Epithelial cell of proximal tubule (primary cell): ENCODE measurements around the gene GTF2H4. TPM values are rescaled to one million over a fixed set of nuclear protein-coding genes. Genes with fewer than 3 reads are reported as not detected.
"Not testable (repeated sequence)": the region's sequence is repeated elsewhere in the genome, so short reads cannot be mapped to it uniquely, and the experiment has no call there.

Experiments used
- DNase-seq: peaks from one replicate; pipeline ENCODE4 v3.0.0-alpha.2; 2011; ENCODE audit warnings: low read depth
- H3K4me3 ChIP-seq: 2 replicates; pipeline ENCODE4 v1.5.1; 2011; ENCODE audit warnings: low read depth, mild to moderate bottlenecking, low read length
- CTCF ChIP-seq: conservative IDR thresholded peaks from 2 replicates; pipeline ENCODE4 v1.5.1; 2012; ENCODE audit warnings: low read depth, mild to moderate bottlenecking, low read length
- total RNA-seq: library from RNA; depleted of rRNA; stranded (reverse); fragments of >200 nt; gene quantifications from 2 replicates; pipeline ENCODE4 v1.2.3, GENCODE V29; 2015

Gene GTF2H4
- total RNA-seq, 1 donor from 2014 or later, result 19.1 TPM

- no peak overlapping the region for H3K4me3 ChIP-seq
- DNase-seq, result no peak
- TF ChIP-seq CTCF, result no peak
These were observed 9.0 kb downstream of the GTF2H4 start for GRCh38 chr6:30917041-30917440.

- no peak for TF ChIP-seq CTCF
- no peak overlapping the region for H3K4me3 ChIP-seq
- no peak for DNase-seq
These were observed 9.5 kb downstream of the GTF2H4 start for GRCh38 chr6:30917487-30917886.

- no peak for DNase-seq
- no peak for TF ChIP-seq CTCF
- no peak overlapping the region for H3K4me3 ChIP-seq
These were observed 10.7 kb downstream of the GTF2H4 start for GRCh38 chr6:30918670-30919069.

- TF ChIP-seq CTCF, result no peak
- DNase-seq, result no peak
- H3K4me3 ChIP-seq, result no peak overlapping the region
These were observed 14.4 kb downstream of the GTF2H4 start for GRCh38 chr6:30922447-30922852.

GRCh38 chr6:30924040-30924627 lies 16.1 kb downstream of the GTF2H4 start:
- not testable (repeated sequence) for H3K4me3 ChIP-seq, DNase-seq

- no peak overlapping the region for H3K4me3 ChIP-seq
- TF ChIP-seq CTCF, result no peak
- DNase-seq, result no peak
These were observed 18.6 kb downstream of the GTF2H4 start for GRCh38 chr6:30926644-30927043.

- DNase-seq, H3K4me3 ChIP-seq: not testable (repeated sequence)
These were observed 19.1 kb downstream of the GTF2H4 start for GRCh38 chr6:30927080-30927479.

- H3K4me3 ChIP-seq, result no peak overlapping the region
- no peak for DNase-seq
- TF ChIP-seq CTCF, result no peak
These were observed 20.7 kb downstream of the GTF2H4 start for GRCh38 chr6:30928677-30929076.
